Rectal smooth muscle tissue (tissue), 1 donor: ENCODE measurements around the gene PAGE2.
"Not testable (repeated sequence)": the region's sequence is repeated elsewhere in the genome, so short reads cannot be mapped to it uniquely, and the experiment has no call there.

Source experiments
- H3K27ac ChIP-seq: one replicate; pipeline ENCODE4 v1.7.0; 2013; ENCODE audit warnings: low read depth, low read length, inconsistent platforms
- H3K27me3 ChIP-seq: one replicate; pipeline ENCODE4 v1.7.0; 2013; ENCODE audit warnings: low read length; ENCODE audit not compliant: control insufficient read depth, insufficient read depth
- H3K36me3 ChIP-seq: one replicate; pipeline ENCODE4 v1.7.0; 2013; ENCODE audit warnings: low read length; ENCODE audit not compliant: control insufficient read depth, insufficient read depth
- H3K4me1 ChIP-seq: one replicate; pipeline ENCODE4 v1.7.0; 2013; ENCODE audit warnings: low read length; ENCODE audit not compliant: control insufficient read depth, insufficient read depth
- H3K4me3 ChIP-seq: one replicate; pipeline ENCODE4 v1.7.0; 2013; ENCODE audit warnings: low read length
- H3K9ac ChIP-seq: one replicate; pipeline ENCODE4 v1.7.0; 2013; ENCODE audit warnings: low read length

The PAGE2 gene

DNA sequence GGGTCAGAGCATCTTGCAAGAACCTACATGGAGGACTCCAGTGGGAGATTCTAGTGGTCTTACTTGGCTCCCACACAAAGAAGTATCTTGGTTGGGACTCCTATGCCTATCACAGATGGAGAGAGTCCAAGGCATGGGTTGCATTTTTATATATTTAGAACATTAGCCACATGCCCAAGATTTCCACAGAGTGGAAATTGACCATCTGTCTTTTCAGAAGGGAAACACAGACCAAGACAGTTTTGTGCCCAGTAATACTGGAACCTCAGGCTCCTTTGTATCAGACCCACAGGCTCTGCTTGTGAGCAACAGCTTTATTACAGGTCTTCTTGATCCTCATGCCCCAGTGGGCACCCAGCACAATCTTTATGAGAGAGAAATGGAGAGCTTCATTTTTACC, 43.6 kb downstream of the PAGE2 start:
- no peak overlapping the region for H3K4me3 ChIP-seq
- H3K4me1 ChIP-seq, result no peaks in the 10 kb centered on the region
- no peak overlapping the region for H3K9ac ChIP-seq
- no peaks in the 10 kb centered on the region for H3K36me3 ChIP-seq
- no peak overlapping the region for H3K27ac ChIP-seq
- no peaks in the 10 kb centered on the region for H3K27me3 ChIP-seq

DNA sequence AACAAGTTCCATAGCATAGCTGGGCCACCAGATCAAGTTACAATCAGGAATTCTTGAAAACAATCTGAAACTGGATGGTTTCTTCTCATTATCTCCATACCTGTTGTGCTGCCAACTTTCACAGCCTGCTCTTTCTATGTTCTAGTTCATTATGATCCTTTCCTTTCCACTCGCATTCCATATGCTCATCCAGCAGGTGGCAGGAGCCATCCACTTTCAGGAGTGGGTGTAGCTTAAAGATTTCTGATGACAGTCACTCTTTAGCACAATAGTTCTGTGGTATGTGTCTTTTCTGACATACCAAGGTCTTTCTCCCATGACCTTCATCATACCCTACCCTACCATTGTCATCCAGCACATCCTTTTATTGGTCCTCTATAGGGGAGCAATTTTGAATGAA, 46.4 kb downstream of the PAGE2 start:
- H3K4me3 ChIP-seq, result no peak overlapping the region
- H3K27me3 ChIP-seq, result no peaks in the 10 kb centered on the region
- H3K4me1 ChIP-seq, result no peaks in the 10 kb centered on the region
- H3K27ac ChIP-seq, result no peak overlapping the region
- no peak overlapping the region for H3K9ac ChIP-seq
- no peaks in the 10 kb centered on the region for H3K36me3 ChIP-seq

DNA sequence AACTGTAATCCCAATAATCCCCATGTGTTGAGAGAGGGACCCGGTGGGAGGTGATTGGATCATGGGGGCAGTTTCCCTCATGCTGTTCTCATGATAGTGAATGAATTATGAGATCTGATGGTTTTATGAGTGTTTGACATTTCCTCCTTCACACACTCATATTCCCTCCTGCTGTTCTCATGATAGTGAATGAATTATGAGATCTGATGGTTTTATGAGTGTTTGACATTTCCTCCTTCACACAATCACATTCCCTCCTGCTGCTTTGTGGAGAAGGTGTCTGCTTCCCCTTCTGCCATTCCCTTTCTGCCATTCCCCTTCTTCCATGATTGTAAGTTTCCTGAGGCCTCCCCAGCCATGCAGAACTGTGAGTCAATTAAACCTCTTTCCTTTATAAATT, 52.0 kb downstream of the PAGE2 start:
- not testable (repeated sequence) for H3K4me1 ChIP-seq, H3K27ac ChIP-seq, H3K9ac ChIP-seq, H3K27me3 ChIP-seq, H3K36me3 ChIP-seq, H3K4me3 ChIP-seq
